ENCODE data around the gene ENHO.

ENHO gene

DNA sequence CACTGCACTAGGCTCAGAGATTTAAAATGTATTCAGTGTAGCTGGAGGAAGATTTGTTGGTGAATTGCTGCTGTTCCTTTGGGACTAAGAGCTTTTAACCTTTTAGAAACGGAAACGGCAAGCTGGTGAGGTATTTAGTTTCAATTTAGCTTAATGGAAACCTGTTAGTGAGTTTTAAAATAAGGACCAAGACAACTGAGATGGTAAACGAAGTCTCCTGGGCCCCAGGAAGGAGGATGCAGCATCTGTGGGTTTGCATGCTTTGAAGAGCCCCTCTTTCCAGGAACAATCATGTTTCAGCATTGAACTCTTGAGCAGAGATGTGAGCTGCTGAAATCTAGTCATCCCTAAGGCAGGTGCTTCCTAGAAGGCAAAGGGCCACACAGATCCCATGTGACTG, 47.7 kb downstream of the ENHO start:
- DNase-seq (ENCODE audit: low spot score) = no peak

Measured in GM03348 (cell line).